Stimulated activated CD8-positive, alpha-beta memory T cell treated with anti-CD3 and anti-CD28 coated beads, Interleukin-4, amount 100 ng/mL, for 48 hours (primary cell): Measurements from ENCODE around the gene SPDYE6.
"Not testable (repeated sequence)": the region's sequence is repeated elsewhere in the genome, so short reads cannot be mapped to it uniquely, and the experiment has no call there.

Source experiments
- DNase-seq: peaks from one replicate; pipeline ENCODE4 v3.0.0-alpha.2; 2020

Gene SPDYE6

GRCh38 chr7:102356344-102356743 is at the start of gene SPDYE6:
SPDYE6 (minus strand) TSS chr7:102356444; CDS start chr7:102356023, 421 bp downstream.
- not testable (repeated sequence) for DNase-seq

- not testable (repeated sequence) for DNase-seq
Measured at GRCh38 chr7:102404862-102405188, 48.6 kb upstream of the SPDYE6 start.

GRCh38 chr7:102404005-102404861 is 48.0 kb upstream of the SPDYE6 start:
- no peak for DNase-seq

GRCh38 chr7:102403563-102403962 is 47.3 kb upstream of the SPDYE6 start:
- no peak for DNase-seq

- DNase-seq: no peak
Measured at GRCh38 chr7:102400360-102400759, 44.1 kb upstream of the SPDYE6 start.

GRCh38 chr7:102398543-102398942 is 42.3 kb upstream of the SPDYE6 start:
- no peak for DNase-seq

- DNase-seq: no peak
Measured at GRCh38 chr7:102396710-102397019, 40.4 kb upstream of the SPDYE6 start.

GRCh38 chr7:102395873-102396709 is 39.8 kb upstream of the SPDYE6 start, which contains the start of gene PRKRIP1:
PRKRIP1 (plus strand) TSS chr7:102396363; CDS start chr7:102396412, 49 bp downstream.
- peak; percentile 84 for DNase-seq

- no peak for DNase-seq
Measured at GRCh38 chr7:102395592-102395872, 39.3 kb upstream of the SPDYE6 start.

GRCh38 chr7:102393467-102393866 is 37.2 kb upstream of the SPDYE6 start:
- no peak for DNase-seq

GRCh38 chr7:102392330-102392729 is 36.1 kb upstream of the SPDYE6 start:
- DNase-seq: peak; percentile 14

- DNase-seq: peak; percentile 82
Measured at GRCh38 chr7:102390697-102391484, 34.6 kb upstream of the SPDYE6 start.

- no peak for DNase-seq
Measured at GRCh38 chr7:102389810-102390209, 33.6 kb upstream of the SPDYE6 start.

GRCh38 chr7:102387064-102387463 is 30.8 kb upstream of the SPDYE6 start:
- DNase-seq: no peak

- DNase-seq: not testable (repeated sequence)
Measured at GRCh38 chr7:102381696-102382425, 25.6 kb upstream of the SPDYE6 start.

- not testable (repeated sequence) for DNase-seq
Measured at GRCh38 chr7:102380837-102381236, 24.6 kb upstream of the SPDYE6 start.

GRCh38 chr7:102376964-102377466 is 20.8 kb upstream of the SPDYE6 start:
- DNase-seq: no peak

- DNase-seq: not testable (repeated sequence)
Measured at GRCh38 chr7:102372796-102373195, 16.6 kb upstream of the SPDYE6 start.

- DNase-seq: not testable (repeated sequence)
Measured at GRCh38 chr7:102370038-102370437, 13.8 kb upstream of the SPDYE6 start.

- not testable (repeated sequence) for DNase-seq
Measured at GRCh38 chr7:102365390-102365789, 9.1 kb upstream of the SPDYE6 start.

- peak; percentile 31 for DNase-seq
Measured at GRCh38 chr7:102364394-102364886, 8.2 kb upstream of the SPDYE6 start.
